Parathyroid adenoma (tissue), 2 donors: Measurements from ENCODE around the gene GMEB2.

Experiments
- H2AFZ ChIP-seq: fragments of 300-600 bp; sonication (generic); one replicate; pipeline ENCODE4 v1.7.0; 2017; ENCODE audit warnings: antibody characterized with exemption, mild to moderate bottlenecking
- H3K27ac ChIP-seq: fragments of 300-600 bp; sonication (generic); one replicate; pipeline ENCODE4 v1.7.0; 2017
- H3K27me3 ChIP-seq: fragments of 300-600 bp; sonication (generic); one replicate; pipeline ENCODE4 v1.7.0; 2017; ENCODE audit warnings: low read length; ENCODE audit not compliant: control insufficient read depth, insufficient read depth
- H3K36me3 ChIP-seq: fragments of 300-600 bp; sonication (generic); one replicate; pipeline ENCODE4 v1.7.0; 2017; ENCODE audit warnings: low read length; ENCODE audit not compliant: control insufficient read depth, insufficient read depth
- H3K4me1 ChIP-seq: fragments of 300-600 bp; sonication (generic); one replicate; pipeline ENCODE4 v1.7.0; 2017; ENCODE audit warnings: control low read depth
- H3K4me2 ChIP-seq: fragments of 300-600 bp; sonication (generic); one replicate; pipeline ENCODE4 v1.7.0; 2017; ENCODE audit warnings: low read length
- H3K4me3 ChIP-seq: fragments of 300-600 bp; sonication (generic); one replicate; pipeline ENCODE4 v1.7.0; 2017; ENCODE audit warnings: low read depth, low read length
- H3K79me2 ChIP-seq: fragments of 300-600 bp; sonication (generic); one replicate; pipeline ENCODE4 v1.7.0; 2017; ENCODE audit warnings: control low read depth
- H3K9ac ChIP-seq: fragments of 300-600 bp; sonication (generic); one replicate; pipeline ENCODE4 v1.7.0; 2017; ENCODE audit warnings: mild to moderate bottlenecking
- H3K9me3 ChIP-seq: fragments of 300-600 bp; sonication (generic); one replicate; pipeline ENCODE4 v1.7.0; 2017; ENCODE audit warnings: low read length; ENCODE audit not compliant: control insufficient read depth
- CTCF ChIP-seq: fragments of 300-600 bp; sonication (generic); IDR thresholded peaks from one replicate; pipeline ENCODE4 v1.7.0; 2017; ENCODE audit warnings: antibody characterized with exemption, mild to moderate bottlenecking
- donor health status: primary hyperparathyroidism.

Gene GMEB2

GRCh38 chr20:63597651-63598478 lies 29.0 kb downstream of the GMEB2 start:
- no peak overlapping the region for H3K4me2 ChIP-seq
- H3K79me2 ChIP-seq, result no peaks in the 10 kb centered on the region
- H3K36me3 ChIP-seq, result no peaks in the 10 kb centered on the region
- H3K27ac ChIP-seq, result no peak overlapping the region
- no peak overlapping the region for H3K4me3 ChIP-seq
- H3K27me3 ChIP-seq, result no peaks in the 10 kb centered on the region
- no peak overlapping the region for H2AFZ ChIP-seq
- no peak overlapping the region for H3K9ac ChIP-seq
- no peaks in the 10 kb centered on the region for H3K9me3 ChIP-seq
- H3K4me1 ChIP-seq, result no peaks in the 10 kb centered on the region
- TF ChIP-seq CTCF, result no peak

GRCh38 chr20:63596423-63596822 lies 30.5 kb downstream of the GMEB2 start:
- Histone ChIP-seq H3K27ac (no peak overlapping the region), H3K79me2 (no peaks in the 10 kb centered on the region), H3K4me2 (no peak overlapping the region), H3K27me3 (no peaks in the 10 kb centered on the region), H3K4me1 (no peaks in the 10 kb centered on the region), H3K9me3 (no peaks in the 10 kb centered on the region), H3K9ac (no peak overlapping the region), H2AFZ (no peak overlapping the region), H3K4me3 (no peak overlapping the region), H3K36me3 (no peaks in the 10 kb centered on the region)
- no peak for TF ChIP-seq CTCF

GRCh38 chr20:63595416-63596127 lies 31.3 kb downstream of the GMEB2 start:
- H3K9ac ChIP-seq, result no peak overlapping the region
- H3K27me3 ChIP-seq, result no peaks in the 10 kb centered on the region
- no peak overlapping the region for H3K27ac ChIP-seq
- H3K79me2 ChIP-seq, result no peaks in the 10 kb centered on the region
- TF ChIP-seq CTCF, result no peak
- H3K4me3 ChIP-seq, result no peak overlapping the region
- no peak overlapping the region for H3K4me2 ChIP-seq
- H3K9me3 ChIP-seq, result no peaks in the 10 kb centered on the region
- no peaks in the 10 kb centered on the region for H3K4me1 ChIP-seq
- H2AFZ ChIP-seq, result no peak overlapping the region
- H3K36me3 ChIP-seq, result no peaks in the 10 kb centered on the region

GRCh38 chr20:63594043-63594561 lies 32.8 kb downstream of the GMEB2 start:
- Histone ChIP-seq H3K9me3 (no peaks in the 10 kb centered on the region), H3K9ac (no peak overlapping the region), H3K4me3 (no peak overlapping the region), H3K36me3 (no peaks in the 10 kb centered on the region), H3K4me2 (no peak overlapping the region), H3K4me1 (no peaks in the 10 kb centered on the region), H3K27me3 (no peaks in the 10 kb centered on the region), H2AFZ (no peak overlapping the region), H3K27ac (no peak overlapping the region), H3K79me2 (no peaks in the 10 kb centered on the region)
- TF ChIP-seq CTCF, result no peak
